ENCODE results near the gene NDUFA13. TPM values are rescaled to one million over a fixed set of nuclear protein-coding genes. Genes with fewer than 3 reads are reported as not detected.

The NDUFA13 gene
- total RNA-seq, 1 donor from 2014 or later: 294 TPM

DNA sequence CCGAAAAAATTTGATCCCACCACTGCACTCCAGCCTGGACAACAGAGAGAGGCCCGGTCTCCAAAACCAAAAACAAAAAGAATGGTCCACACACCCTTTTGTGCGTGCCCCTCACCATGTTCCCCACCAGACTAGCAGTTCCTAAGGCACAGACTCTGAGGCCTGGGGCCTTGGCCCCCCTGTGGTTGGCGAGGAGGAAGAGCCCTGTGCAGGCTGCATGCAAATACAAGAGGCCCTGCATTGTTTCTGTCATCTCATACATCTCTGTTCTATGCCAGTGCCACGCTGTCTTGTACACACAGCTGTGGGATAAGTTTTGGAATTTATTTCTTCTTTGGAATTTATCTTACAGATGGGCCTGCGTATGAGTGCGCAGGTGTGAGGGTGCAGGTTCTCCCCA lies 8.0 kb downstream of the NDUFA13 start:
- no peaks in the 10 kb centered on the region for H3K9me3 Mint-ChIP-seq
- H3K36me3 Mint-ChIP-seq (ENCODE audit: low read depth): peaks cover 48% of the 10 kb centered on the region
- peaks cover 49% of the 10 kb centered on the region for H3K4me1 Mint-ChIP-seq
- TF ChIP-seq, protein P1, sequence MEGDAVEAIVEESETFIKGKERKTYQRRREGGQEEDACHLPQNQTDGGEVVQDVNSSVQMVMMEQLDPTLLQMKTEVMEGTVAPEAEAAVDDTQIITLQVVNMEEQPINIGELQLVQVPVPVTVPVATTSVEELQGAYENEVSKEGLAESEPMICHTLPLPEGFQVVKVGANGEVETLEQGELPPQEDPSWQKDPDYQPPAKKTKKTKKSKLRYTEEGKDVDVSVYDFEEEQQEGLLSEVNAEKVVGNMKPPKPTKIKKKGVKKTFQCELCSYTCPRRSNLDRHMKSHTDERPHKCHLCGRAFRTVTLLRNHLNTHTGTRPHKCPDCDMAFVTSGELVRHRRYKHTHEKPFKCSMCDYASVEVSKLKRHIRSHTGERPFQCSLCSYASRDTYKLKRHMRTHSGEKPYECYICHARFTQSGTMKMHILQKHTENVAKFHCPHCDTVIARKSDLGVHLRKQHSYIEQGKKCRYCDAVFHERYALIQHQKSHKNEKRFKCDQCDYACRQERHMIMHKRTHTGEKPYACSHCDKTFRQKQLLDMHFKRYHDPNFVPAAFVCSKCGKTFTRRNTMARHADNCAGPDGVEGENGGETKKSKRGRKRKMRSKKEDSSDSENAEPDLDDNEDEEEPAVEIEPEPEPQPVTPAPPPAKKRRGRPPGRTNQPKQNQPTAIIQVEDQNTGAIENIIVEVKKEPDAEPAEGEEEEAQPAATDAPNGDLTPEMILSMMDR (IDR thresholded peaks at IDR 0.05): no peak
- H3K27ac Mint-ChIP-seq: peak overlapping the region; percentile 35
- ATAC-seq (ENCODE audit: low read depth): peak; percentile 51
- POLR2A ChIA-PET: no interaction called here
- peak overlapping the region; percentile 41 for H3K4me3 Mint-ChIP-seq
- no peaks in the 10 kb centered on the region for H3K27me3 Mint-ChIP-seq
- intact Hi-C loops (cut with micrococcal nuclease): no loop called here
- no peak for DNase-seq
- CTCF ChIA-PET: no interaction called here

DNA sequence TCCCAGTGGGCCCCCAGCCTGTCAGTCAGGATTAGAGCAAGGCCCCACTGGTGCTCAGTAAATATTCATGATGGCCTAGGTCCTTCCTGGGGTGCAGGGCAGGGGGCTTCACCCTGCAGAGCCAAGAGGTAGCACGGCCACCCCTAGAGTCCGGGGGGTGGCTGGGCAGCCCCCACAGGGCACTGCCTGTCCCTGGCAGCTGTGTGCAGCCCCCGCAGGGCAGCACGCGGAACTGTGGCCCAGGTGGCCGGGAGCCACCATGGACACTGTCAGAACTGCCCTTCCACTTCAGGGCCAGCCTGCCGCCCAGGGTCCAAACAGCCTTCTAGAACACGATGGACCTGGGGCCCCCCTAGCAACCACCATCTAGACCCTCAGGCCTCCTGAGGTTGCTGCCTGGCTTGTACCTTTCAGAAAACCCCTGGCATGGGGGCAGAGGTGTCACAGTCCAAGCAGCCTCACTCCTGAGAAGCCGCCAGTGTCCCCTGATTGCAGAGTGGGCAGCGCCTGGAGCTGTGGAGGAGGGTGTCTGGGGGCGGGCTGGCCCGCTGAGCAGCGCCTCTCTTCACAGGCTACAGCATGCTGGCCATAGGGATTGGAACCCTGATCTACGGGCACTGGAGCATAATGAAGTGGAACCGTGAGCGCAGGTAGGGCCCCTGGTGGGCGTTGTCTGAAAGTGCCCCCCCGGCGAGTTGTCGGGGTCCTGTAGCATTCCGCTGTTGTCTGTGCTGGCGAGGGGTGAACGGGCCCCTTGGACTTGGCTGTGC lies 9.8 kb downstream of the NDUFA13 start:
- ATAC-seq (ENCODE audit: low read depth): no peak
- no peak overlapping the region for H3K4me3 Mint-ChIP-seq
- peaks cover 38% of the 10 kb centered on the region for H3K4me1 Mint-ChIP-seq
- no peaks in the 10 kb centered on the region for H3K27me3 Mint-ChIP-seq
- TF ChIP-seq, protein P1 (IDR thresholded peaks at IDR 0.05): no peak
- no peaks in the 10 kb centered on the region for H3K9me3 Mint-ChIP-seq
- intact Hi-C loops (cut with micrococcal nuclease): no loop called here
- H3K36me3 Mint-ChIP-seq (ENCODE audit: low read depth): peaks cover 43% of the 10 kb centered on the region
- DNase-seq: no peak
- no peak overlapping the region for H3K27ac Mint-ChIP-seq
- ChIA-PET CTCF (no interaction called here), POLR2A (interaction anchor here (1.4 kb wide), 1 partner anchor 10 kb away, joined by 4 read pairs; the partner anchor contains the start of gene NDUFA13)

DNA sequence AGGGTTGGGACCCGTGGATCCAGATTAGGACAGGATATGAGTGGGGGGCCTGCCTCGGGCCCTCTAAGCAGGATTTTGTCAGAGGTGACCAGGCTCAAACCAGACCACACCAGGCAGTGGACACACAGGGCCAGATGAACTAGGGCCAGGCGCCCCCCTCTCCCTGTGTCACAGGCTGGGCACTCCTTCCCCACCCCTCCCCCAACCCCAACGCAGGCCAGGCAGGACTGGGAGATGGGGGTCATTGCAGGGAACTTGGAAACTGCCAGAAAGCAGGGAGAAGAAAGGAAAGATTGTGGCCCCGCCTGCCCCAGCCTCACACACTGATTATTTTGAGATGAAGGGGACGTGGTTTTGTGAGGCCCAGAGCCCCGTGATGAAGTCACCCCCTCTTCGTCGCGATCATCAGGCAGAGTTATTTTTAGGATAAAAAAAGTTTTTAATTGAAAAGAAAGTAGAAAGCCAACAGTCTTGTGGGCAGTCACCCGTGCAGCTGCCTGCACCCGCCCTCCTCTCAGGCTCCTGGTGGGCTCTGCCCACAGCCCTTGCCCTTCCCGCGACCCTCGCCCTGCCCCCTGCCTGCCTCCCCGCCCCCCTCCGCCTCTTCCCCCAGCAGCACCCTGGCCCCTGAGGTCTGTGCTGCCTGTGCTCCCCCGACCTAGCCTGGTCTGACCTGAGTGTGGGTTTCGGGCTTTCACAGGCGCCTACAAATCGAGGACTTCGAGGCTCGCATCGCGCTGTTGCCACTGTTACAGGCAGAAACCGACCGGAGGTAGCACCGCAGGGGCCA lies 10.8 kb downstream of the NDUFA13 start:
- Mint-ChIP-seq H3K4me1 (peaks cover 34% of the 10 kb centered on the region), H3K27ac (no peak overlapping the region), H3K4me3 (no peak overlapping the region), H3K36me3 (ENCODE audit: low read depth) (peaks cover 41% of the 10 kb centered on the region), H3K9me3 (no peaks in the 10 kb centered on the region), H3K27me3 (no peaks in the 10 kb centered on the region)
- ATAC-seq (ENCODE audit: low read depth) (no peak), DNase-seq (no peak)
- intact Hi-C loops (cut with micrococcal nuclease): no loop called here
- ChIA-PET POLR2A (no interaction called here), CTCF (no interaction called here)
- TF ChIP-seq, protein P1 (IDR thresholded peaks at IDR 0.05): no peak

DNA sequence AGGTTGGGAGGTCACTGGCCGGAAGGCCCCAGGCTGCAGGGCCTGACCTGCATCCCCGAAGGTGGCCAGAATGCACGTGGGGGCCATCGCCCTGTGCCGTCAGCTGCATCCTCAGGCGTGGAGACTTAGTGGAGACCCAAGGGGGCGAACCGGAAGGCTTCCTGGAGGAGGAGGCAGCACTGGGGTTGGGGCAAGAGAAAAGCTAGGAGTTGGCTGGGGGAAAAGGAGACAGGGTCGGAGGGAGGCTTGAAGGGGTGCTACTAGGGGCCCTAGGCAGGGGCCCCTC lies 11.3 kb downstream of the NDUFA13 start:
- peaks cover 45% of the 10 kb centered on the region for H3K36me3 Mint-ChIP-seq (ENCODE audit: low read depth)
- H3K27ac Mint-ChIP-seq: no peak overlapping the region
- DNase-seq: no peak
- H3K4me3 Mint-ChIP-seq: no peak overlapping the region
- CTCF ChIA-PET: no interaction called here
- no peaks in the 10 kb centered on the region for H3K27me3 Mint-ChIP-seq
- intact Hi-C loops (cut with micrococcal nuclease): no loop called here
- ATAC-seq (ENCODE audit: low read depth): no peak
- POLR2A ChIA-PET: no interaction called here
- TF ChIP-seq, protein P1 (IDR thresholded peaks at IDR 0.05): no peak
- no peaks in the 10 kb centered on the region for H3K9me3 Mint-ChIP-seq
- H3K4me1 Mint-ChIP-seq: peaks cover 38% of the 10 kb centered on the region

Data from activated B cell treated with CpG ODN at 0.5 μM for 24 hours (primary cell).